GM10266 (cell line): ENCODE data around the gene ERC1.
"Not testable (repeated sequence)": the region's sequence is repeated elsewhere in the genome, so short reads cannot be mapped to it uniquely, and the experiment has no call there.

Source experiments
- DNase-seq: peaks from one replicate; pipeline ENCODE4 v3.0.0; 2012; ENCODE audit errors: extremely low spot score
- CTCF ChIP-seq: IDR thresholded peaks from 2 replicates; pipeline ENCODE4 v1.5.1; 2012; ENCODE audit warnings: mild to moderate bottlenecking, low read depth; ENCODE audit not compliant: control insufficient read depth, insufficient read depth; ENCODE audit errors: missing control alignments

ERC1 gene

DNA sequence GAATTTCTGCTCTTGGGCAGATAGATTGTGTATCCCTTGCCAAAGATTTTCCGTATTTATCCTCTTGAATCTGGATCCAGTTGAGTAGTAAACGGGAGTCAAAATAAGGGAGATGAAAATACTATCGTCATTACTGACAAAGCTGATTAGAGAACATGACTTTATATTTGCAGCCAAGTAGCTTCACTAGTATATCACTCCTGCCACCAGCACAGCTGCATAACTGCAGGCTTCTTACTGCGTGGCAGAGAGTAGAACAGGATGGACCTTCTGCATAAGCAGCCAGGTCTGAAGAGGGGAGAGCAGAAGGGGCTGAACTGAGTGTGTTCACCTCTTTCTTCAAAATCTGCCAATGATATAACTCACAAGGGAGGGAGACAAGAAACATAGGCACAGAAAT lies 319.6 kb downstream of the ERC1 start:
- TF ChIP-seq CTCF = no peak
- no peak for DNase-seq

DNA sequence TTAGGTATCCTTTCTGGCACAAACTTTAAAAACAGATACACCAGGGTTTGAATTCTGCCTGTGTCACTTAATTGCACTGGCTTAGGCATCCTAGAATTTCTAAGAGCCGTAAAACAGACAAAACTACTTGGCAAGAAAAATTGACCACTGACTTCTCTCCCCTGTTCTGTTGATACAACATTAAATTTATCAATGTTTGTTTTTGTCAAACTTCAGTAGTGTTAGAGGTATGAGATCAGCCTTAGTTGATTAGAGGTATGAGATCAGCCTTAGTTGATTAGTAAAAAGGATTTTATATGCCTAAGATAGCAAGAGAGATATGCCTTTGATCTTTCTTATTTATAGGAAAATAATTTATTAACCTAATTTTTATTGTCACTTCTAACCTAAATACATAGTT lies 320.1 kb downstream of the ERC1 start:
- DNase-seq = no peak
- TF ChIP-seq CTCF = no peak

DNA sequence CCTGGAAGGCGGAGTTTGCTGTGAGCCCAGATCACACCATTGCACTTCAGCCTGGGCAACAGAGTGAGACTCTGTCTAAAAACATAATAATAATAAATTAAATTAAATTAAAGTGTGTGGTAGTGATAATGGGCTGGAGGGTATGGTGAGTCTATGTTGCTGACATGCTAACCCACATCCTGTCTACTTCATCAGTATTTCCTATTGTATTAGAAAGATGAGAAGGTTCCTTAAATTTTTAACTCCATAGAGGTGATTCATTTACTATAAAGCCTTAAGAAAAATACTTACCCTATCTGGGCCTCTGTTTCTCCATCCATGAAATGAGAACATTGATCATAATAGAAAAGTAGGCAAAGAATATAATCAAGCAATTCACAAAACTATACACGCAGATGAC lies 322.9 kb downstream of the ERC1 start:
- DNase-seq = no peak
- TF ChIP-seq CTCF = no peak

DNA sequence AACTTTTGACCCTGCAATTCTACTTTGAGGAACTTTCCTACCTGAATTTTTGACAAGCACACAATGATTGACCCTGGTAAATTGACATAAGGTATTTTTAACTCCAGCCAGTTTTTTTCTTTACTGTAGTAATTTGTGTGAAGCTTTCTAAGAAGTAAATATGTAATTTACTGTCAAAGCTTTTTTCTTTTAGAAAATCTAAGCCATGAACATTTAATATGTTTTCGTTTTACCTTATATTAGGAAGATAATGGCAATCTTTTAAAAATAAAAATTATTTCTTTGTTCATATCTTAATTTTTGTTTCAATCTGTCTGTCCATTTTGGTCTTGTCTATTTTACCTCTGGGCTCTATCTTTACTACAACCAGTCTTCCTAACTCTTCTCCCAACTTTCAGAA lies 323.5 kb downstream of the ERC1 start:
- TF ChIP-seq CTCF = no peak

GRCh38 chr12:1316991-1317390 lies 326.0 kb downstream of the ERC1 start:
- DNase-seq = not testable (repeated sequence)

More for the DNA sequence above, 323.5 kb downstream of the ERC1 start:
- no peak for DNase-seq

DNA sequence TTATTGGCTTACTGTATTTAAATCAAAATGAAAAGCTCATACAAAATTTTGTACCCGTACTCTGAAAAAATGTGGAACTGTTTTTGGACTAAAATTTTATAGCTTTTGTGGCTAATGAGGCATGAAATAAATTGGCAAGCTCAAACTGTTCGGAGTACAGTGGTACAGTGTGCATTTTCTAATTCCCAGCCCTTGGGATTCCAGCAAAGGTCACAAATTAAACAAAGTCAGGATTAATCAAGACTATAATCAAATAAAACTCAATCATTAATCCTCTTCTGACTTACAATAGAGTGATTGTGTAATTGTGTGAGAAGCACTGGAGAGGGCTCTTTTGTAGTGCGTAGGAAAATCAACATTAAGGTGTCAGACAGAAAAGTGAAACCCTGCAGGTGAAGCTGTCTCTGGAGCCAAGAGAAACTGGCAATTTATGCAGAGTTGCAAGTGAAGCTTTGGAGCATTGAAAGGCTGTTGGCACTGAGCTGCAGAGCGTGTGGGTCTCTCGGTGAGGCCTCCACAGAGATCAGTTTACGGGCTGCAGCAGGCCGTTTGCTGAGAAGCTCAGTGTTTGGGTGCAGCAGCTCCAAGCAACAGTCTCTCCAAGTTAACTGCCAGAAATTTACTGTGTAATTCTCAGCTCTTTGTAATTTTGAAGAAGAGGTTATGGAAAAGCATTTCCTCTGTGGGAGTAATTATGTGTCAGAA lies 327.5 kb downstream of the ERC1 start:
- DNase-seq = no peak
- TF ChIP-seq CTCF = no peak

GRCh38 chr12:1319212-1319611 lies 328.2 kb downstream of the ERC1 start:
- TF ChIP-seq CTCF = no peak
- no peak for DNase-seq

DNA sequence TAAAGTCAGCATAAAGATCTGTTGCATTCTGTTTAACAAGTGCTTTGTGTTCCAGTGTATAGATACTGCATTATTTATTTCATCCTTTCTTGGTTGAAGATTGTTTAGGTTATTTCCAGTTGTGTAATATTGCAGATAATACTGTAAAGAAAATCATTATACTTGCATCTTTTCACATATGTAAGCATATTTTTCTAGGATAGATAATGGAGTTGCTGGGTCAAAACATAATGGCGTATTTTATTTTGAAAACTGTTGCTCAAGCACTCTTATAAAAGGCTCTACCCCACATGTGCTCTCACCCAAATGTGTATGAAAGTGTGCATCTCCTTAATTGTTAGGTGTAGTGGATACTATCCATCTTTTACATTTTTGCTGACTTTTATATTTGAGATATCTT lies 329.0 kb downstream of the ERC1 start:
- no peak for TF ChIP-seq CTCF
- no peak for DNase-seq
